Skin of body (tissue), 2 donors: ENCODE results near the gene HHAT. TPM values are rescaled to one million over a fixed set of nuclear protein-coding genes. Genes with fewer than 3 reads are reported as not detected.

Source experiments
- DNase-seq: peaks from one replicate; lab custom pipeline; 2025; lab: John Stamatoyannopoulos, UW
- total RNA-seq: library from RNA; depleted of rRNA; stranded (reverse); fragments of >200 nt; gene quantifications from one replicate; pipeline ENCODE4 v1.2.3, GENCODE V29; 2014

HHAT gene
- total RNA-seq, 1 donor from 2014 or later = 6.8 TPM

DNA sequence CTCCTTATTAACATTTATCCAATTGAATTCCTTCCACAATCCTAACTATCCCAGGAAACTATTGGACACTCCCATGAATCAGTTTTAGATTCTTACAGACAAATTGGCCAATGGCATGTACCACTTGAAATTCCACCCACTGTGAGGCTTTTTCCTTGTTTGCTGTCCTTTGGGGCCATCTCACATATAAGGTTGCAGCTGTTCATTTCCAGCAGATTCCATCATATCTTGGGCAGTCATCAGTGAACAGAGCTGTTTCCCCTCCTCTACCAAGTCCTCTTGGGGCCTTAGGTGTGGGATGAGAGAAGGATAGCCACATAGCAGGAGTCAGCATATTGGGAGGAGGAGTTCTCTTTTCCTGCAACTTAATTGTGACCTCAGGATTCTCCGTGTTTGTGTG, 109.1 kb downstream of the HHAT start:
- DNase-seq = no peak

- peak; percentile 54 for DNase-seq
Observed at GRCh38 chr1:210438928-210439841, 110.5 kb downstream of the HHAT start.

GRCh38 chr1:210440081-210440480, 111.4 kb downstream of the HHAT start:
- DNase-seq = no peak

DNA sequence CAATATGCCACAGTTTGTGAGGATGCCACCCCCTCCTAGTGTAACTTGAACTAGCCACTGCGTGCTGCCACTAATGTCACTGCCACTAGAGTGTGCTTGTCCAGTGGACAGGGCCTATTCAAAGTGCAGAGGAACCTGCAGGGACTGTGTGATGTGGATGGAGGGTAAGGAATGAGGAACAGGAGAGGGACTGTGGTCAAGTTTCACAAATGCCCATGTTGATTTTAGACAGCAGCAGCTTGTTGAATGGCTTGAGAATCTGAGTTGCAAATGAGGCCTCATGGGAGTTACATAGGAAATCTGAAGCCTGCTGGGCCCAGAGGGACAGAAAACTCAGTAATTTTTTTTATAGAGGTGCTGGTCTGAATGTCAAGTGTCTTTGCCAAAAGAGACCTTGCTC, 112.3 kb downstream of the HHAT start:
- DNase-seq = no peak

DNA sequence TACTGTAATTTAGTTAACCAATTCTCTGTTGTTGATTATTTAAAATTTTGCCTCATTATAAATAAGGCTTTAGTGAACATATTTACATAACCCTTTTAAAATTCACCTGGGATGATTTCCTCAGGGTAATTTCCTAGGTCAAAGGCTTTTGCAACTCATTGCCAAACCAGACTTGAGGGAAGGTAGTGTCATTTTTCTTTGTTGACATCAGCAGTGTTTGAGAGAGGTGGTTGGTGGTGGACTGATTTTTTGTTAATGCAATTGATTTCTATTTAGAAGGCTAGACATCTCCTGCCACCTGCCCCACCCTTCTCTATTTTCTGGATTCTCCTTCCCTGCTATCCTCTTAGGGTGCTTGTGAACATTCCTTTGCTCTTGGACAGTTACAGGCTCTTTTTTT, 116.8 kb downstream of the HHAT start:
- no peak for DNase-seq

- DNase-seq = no peak
Observed at GRCh38 chr1:210445931-210446330, 117.2 kb downstream of the HHAT start.

DNA sequence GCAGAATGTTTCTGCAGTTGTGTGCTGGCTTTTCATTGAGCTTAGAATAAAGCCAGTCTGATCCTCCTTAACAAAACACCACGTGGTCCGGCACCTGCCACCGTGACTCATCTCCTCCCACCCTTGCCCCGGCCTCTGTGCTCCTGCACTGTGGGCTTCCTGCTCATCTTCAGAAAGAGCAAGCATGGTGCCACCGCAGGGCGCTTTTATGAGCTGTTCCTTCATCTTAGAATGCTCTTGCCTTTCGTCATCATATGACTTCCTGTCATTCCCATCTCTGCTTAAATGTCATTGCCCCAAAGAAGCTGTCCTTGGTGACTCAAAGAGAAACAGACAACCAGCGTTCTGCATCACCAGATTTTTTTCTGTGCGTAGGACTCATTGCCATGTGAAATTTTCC, 117.8 kb downstream of the HHAT start:
- DNase-seq = no peak

GRCh38 chr1:210447456-210448057, 118.9 kb downstream of the HHAT start:
- no peak for DNase-seq

GRCh38 chr1:210448297-210448892, 119.7 kb downstream of the HHAT start:
- peak; percentile 58 for DNase-seq

- peak; percentile 39 for DNase-seq
Observed at GRCh38 chr1:210455840-210456603, 127.3 kb downstream of the HHAT start.

DNA sequence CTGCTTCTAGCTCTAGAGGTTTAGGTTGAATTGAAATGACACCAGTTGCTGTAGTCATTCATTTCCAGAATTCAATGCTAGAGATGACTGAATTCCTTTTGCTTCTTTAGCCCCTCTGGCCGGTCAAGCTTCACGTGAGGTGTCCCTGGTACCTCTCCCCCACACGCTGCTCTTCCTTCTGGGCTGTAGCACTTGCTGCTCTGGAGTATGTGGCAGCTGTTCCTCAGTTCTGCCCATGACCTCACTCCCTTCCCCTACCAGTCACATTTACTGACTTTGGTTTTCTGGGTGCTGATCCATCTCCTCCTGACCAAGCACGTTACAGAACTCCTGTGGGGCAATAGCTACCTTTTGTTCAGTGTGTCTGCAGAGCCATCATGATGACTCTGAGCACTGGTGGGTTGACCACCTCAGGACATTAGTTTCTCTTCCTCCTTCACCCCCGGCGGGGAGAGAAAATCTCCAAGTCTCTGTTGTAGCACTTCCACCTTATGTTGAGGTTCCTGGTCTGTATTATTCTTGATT, 128.1 kb downstream of the HHAT start:
- no peak for DNase-seq

DNA sequence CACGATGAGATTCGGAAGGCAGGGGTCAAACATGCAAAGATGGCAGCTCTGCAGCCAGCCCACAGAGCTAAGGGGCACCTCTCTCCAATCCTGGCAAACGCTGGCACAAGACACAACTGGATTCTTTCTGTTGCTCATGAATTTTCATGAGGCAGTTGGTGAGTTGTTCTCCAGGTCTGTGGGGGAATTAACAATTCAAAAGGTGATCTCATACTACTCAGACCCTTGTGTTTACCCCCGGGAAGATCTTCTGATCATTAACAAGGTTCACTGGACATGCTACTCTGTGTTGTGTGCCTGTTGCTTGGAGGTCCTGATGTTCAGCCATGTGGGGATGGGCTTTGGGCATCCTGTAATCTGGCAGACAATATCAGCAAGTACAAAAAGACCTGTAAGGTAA, 128.9 kb downstream of the HHAT start:
- DNase-seq = no peak

DNA sequence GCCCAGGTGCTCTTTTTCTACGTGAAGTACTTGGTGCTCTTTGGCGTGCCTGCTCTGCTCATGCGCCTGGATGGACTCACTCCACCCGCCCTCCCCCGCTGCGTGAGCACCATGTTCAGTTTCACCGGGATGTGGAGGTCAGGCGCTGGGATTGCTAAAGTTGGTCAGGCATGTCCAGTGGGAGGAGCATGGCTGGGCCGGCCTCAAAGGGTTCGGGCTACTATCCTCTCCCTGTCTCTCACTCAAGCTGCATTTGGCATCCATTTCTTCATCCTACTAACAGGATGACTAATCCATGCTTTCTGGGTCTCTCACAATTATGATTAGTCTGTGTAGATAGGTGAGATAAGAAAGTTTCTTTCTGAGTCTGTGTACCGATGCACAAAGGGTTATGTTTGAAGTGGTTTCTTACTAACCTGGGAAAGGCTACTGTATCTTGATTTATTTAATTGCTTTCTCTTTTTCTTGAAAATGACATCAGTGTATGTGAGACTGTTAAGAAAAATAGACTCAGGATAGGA, 135.9 kb downstream of the HHAT start:
- no peak for DNase-seq

DNA sequence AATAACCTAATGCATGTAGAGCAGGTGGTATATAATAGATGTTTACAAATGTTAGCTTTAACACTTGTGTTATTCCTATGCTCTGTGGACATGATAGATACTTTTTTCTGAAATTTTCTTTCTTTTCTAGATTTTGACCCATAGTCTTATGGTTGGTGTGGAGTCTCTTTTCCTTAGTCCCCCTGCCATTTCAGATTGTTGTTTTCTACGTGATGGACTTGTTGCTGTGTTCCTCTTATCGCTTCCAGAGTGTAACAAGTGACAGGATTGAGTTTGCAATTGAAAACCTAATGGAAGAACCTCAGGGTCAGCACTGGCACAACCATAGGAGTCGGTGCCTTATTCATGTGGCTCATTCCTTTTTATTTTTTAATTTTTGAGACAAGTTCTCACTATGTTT, 136.4 kb downstream of the HHAT start:
- no peak for DNase-seq

GRCh38 chr1:210467440-210468043, 138.8 kb downstream of the HHAT start:
- no peak for DNase-seq

GRCh38 chr1:210469441-210469840, 140.7 kb downstream of the HHAT start:
- DNase-seq = no peak

- no peak for DNase-seq
Observed at GRCh38 chr1:210475321-210475720, 146.6 kb downstream of the HHAT start.

DNA sequence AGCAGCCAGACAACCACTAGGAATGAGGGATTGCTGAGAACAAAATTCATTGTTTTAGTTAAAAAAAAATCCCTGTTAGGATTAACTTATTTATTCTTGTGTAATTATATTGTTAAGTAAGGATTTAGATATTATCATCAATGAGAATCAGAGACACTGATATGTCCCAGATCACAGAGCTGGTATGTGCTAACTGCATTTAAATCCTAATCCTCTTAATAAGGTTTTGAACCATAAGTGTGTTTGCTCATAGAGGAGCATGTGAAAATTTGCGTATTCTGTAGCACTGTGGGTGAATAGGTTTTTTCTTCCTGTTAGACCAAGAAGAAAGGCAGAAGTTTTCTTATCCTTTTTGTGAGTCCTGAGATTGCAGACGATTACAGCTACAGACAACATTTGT, 147.1 kb downstream of the HHAT start:
- DNase-seq = no peak

- DNase-seq = no peak
Observed at GRCh38 chr1:210476730-210477129, 148.0 kb downstream of the HHAT start.

DNA sequence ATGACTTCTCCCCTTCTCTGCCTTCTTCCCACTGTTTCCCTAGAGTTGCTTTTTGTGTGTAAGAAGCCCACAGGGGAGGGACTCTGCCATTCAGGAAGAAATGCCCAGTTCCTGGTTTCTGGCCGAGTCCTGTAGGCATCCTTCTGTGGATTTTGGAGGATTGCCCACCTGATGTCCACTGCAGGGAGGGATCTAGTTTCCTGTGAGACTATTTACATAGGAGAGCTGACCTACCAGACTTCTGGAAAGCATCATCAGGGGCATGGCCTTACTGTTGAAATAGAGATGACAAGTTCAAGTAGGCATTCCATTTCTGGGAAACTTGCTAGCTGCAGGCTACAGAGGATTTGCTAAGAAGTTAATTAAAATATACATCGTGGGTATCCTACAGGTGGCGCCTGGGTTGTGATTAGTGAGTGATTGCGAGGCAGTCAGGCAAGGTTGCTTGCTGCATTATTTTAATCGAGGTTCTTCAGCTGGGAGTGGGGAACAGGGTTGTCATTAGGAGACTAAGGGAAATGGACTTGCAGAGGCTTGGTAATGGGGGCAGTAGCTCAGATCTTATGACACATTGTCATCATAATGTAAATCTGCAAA, 148.7 kb downstream of the HHAT start:
- DNase-seq = no peak
